HepG2 (cell line): ENCODE measurements around the gene ZNF880. TPM values are rescaled to one million over a fixed set of nuclear protein-coding genes. Genes with fewer than 3 reads are reported as not detected.

Experiments used
- ATF7-NPFF ChIP-seq: sonication (generic); formaldehyde crosslinking; IDR thresholded peaks from 2 replicates; pipeline ENCODE4 v1.8.1; 2023; ENCODE audit warnings: mild to moderate bottlenecking, low read depth, missing genetic modification reagents, moderate library complexity
- EED ChIP-seq: sonication (generic); formaldehyde crosslinking; IDR thresholded peaks from 2 replicates; pipeline ENCODE4 v1.5.0; 2020; ENCODE audit warnings: mild to moderate bottlenecking, missing genetic modification reagents
- ETV5 ChIP-seq: IDR thresholded peaks from 2 replicates; pipeline ENCODE4 v1.6.1; 2018; ENCODE audit warnings: missing biosample characterization, missing genetic modification reagents, inconsistent platforms, borderline replicate concordance
- IRF2 ChIP-seq: IDR thresholded peaks from 2 replicates; pipeline ENCODE4 v1.6.1; 2018; ENCODE audit warnings: missing genetic modification reagents, missing compliant biosample characterization
- KMT2B ChIP-seq: IDR thresholded peaks from 2 replicates; pipeline ENCODE4 v1.6.1; 2016; ENCODE audit warnings: missing genetic modification reagents, missing compliant biosample characterization
- REPIN1 ChIP-seq: sonication (generic); formaldehyde crosslinking; IDR thresholded peaks from 2 replicates; pipeline ENCODE4 v1.8.0; 2022; ENCODE audit warnings: missing genetic modification reagents, low read depth, mild to moderate bottlenecking, borderline replicate concordance
- TBL1XR1 ChIP-seq: fragments of 150-350 bp; IDR thresholded peaks from 2 replicates; pipeline ENCODE4 v1.6.1; 2014; ENCODE audit warnings: borderline replicate concordance, low read length; ENCODE audit not compliant: partially characterized antibody
- ZBTB20 ChIP-seq: sonication (generic); formaldehyde crosslinking; IDR thresholded peaks from 2 replicates; pipeline ENCODE4 v1.8.1; 2023; ENCODE audit warnings: missing genetic modification reagents, low read depth, mild to moderate bottlenecking, borderline replicate concordance
- ZKSCAN8 ChIP-seq: IDR thresholded peaks from 2 replicates; pipeline ENCODE4 v1.6.1; 2016; ENCODE audit warnings: borderline replicate concordance, missing genetic modification reagents, missing compliant biosample characterization
- ZNF143 ChIP-seq: sonication (generic); formaldehyde crosslinking; IDR thresholded peaks from 2 replicates; pipeline ENCODE4 v1.4.0; 2020; ENCODE audit warnings: missing genetic modification reagents
- ZNF263 ChIP-seq: sonication (generic); formaldehyde crosslinking; IDR thresholded peaks from 2 replicates; pipeline ENCODE4 v1.4.0; 2020; ENCODE audit warnings: missing genetic modification reagents
- polyA plus RNA-seq, 8 experiments: library from polyadenylated mRNA; depleted of rRNA in 3 of 8; stranded (reverse) in 7 of 8; unstranded in 1 of 8; fragments of >200 nt; fragmentation: Illumina TruSeq in 4 of 8; extraction: Trizol in 4 of 8; gene quantifications; 2 replicates each; pipeline versions ENCODE4 v1.2.1 to v1.2.3, GENCODE V29; 2011 to 2016; ENCODE audit warnings: low read depth in 4 of 8, missing spikeins in 1 of 8, mixed read lengths in 1 of 8; ENCODE audit not compliant: insufficient read depth in 1 of 8
- total RNA-seq, 5 experiments: library from RNA; depleted of rRNA; stranded (reverse); fragments of >200 nt; fragmentation: Illumina TruSeq; extraction: Trizol; gene quantifications; 2 replicates each; pipeline ENCODE4 v1.2.3, GENCODE V29; 2016; ENCODE audit warnings: low read depth in 1 of 5
- TF ChIP-seq, protein P1 (sequence below), 2 experiments: fragments of 450-650 bp in 1 of 2; sonication (generic) in 1 of 2; formaldehyde crosslinking in 1 of 2; IDR thresholded peaks; 2 replicates each; pipeline versions ENCODE4 v1.6.1 to v1.8.0; 2016 to 2022; ENCODE audit warnings: antibody characterized with exemption in 1 of 2, mild to moderate bottlenecking in 1 of 2, missing genetic modification reagents in 1 of 2
- TF ChIP-seq, protein P2 (sequence below): sonication (generic); formaldehyde crosslinking; IDR thresholded peaks from 2 replicates; pipeline ENCODE4 v1.4.0; 2020; ENCODE audit warnings: missing genetic modification reagents
- TF ChIP-seq, protein P3 (sequence below): sonication (generic); formaldehyde crosslinking; IDR thresholded peaks from 2 replicates; pipeline ENCODE4 v1.4.0; 2020; ENCODE audit warnings: mild to moderate bottlenecking, missing genetic modification reagents

ZNF880 gene
- total and polyA plus RNA-seq, 2 of the 13 experiments (the other 11 are each of a cell fraction or from before 2014, with no cell fraction given), result 0.03 to 0.18 TPM

DNA sequence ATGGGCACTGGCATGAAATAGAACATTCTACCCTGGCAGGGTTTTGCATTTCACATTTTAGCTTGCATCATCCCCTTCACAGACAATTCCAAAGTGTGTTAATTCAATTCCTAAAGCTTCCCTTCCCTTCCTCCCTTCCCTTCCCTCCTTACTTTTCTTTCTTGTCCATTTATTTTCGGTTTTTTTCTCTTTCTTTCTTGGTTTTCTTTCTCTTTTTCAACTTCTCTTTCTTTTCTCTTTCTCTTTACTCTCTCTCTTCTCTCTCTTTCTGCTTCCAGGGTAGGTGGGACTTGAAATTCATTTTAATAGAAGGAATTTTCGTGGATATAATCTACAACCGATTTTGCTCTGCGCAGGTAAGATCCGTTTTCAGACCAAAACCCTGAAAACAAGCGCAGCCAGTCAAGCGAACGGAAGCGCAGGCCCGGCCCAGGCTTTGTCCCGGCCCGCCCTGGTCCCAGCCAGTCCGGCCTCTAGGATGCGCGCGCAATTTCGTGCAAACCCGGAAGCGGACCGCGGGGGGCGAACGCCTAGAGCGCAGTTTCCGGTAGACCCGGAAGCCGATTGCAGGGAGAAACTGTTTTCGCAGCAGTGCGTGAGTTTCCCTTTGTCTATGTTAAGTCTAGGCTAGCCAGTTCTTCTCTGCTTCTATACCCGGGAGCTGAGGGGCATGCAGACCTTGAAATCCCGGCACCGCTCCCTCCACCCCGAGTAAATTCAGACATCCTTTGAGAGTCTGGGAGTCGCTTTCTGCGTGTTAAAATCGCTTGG, 27.8 kb downstream of the ZNF880 start, which contains the start of gene ZNF528 (continued):
- TF ChIP-seq, protein P1, sequence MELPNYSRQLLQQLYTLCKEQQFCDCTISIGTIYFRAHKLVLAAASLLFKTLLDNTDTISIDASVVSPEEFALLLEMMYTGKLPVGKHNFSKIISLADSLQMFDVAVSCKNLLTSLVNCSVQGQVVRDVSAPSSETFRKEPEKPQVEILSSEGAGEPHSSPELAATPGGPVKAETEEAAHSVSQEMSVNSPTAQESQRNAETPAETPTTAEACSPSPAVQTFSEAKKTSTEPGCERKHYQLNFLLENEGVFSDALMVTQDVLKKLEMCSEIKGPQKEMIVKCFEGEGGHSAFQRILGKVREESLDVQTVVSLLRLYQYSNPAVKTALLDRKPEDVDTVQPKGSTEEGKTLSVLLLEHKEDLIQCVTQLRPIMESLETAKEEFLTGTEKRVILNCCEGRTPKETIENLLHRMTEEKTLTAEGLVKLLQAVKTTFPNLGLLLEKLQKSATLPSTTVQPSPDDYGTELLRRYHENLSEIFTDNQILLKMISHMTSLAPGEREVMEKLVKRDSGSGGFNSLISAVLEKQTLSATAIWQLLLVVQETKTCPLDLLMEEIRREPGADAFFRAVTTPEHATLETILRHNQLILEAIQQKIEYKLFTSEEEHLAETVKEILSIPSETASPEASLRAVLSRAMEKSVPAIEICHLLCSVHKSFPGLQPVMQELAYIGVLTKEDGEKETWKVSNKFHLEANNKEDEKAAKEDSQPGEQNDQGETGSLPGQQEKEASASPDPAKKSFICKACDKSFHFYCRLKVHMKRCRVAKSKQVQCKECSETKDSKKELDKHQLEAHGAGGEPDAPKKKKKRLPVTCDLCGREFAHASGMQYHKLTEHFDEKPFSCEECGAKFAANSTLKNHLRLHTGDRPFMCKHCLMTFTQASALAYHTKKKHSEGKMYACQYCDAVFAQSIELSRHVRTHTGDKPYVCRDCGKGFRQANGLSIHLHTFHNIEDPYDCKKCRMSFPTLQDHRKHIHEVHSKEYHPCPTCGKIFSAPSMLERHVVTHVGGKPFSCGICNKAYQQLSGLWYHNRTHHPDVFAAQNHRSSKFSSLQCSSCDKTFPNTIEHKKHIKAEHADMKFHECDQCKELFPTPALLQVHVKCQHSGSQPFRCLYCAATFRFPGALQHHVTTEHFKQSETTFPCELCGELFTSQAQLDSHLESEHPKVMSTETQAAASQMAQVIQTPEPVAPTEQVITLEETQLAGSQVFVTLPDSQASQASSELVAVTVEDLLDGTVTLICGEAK (IDR thresholded peaks at IDR 0.05), result peak; percentile 54
- TF ChIP-seq, protein P1 (CRISPR knock-in tag; IDR thresholded peaks at IDR 0.05), result no peak; the same call in 1 of the 2 replicates
- TF ChIP-seq, protein P2, sequence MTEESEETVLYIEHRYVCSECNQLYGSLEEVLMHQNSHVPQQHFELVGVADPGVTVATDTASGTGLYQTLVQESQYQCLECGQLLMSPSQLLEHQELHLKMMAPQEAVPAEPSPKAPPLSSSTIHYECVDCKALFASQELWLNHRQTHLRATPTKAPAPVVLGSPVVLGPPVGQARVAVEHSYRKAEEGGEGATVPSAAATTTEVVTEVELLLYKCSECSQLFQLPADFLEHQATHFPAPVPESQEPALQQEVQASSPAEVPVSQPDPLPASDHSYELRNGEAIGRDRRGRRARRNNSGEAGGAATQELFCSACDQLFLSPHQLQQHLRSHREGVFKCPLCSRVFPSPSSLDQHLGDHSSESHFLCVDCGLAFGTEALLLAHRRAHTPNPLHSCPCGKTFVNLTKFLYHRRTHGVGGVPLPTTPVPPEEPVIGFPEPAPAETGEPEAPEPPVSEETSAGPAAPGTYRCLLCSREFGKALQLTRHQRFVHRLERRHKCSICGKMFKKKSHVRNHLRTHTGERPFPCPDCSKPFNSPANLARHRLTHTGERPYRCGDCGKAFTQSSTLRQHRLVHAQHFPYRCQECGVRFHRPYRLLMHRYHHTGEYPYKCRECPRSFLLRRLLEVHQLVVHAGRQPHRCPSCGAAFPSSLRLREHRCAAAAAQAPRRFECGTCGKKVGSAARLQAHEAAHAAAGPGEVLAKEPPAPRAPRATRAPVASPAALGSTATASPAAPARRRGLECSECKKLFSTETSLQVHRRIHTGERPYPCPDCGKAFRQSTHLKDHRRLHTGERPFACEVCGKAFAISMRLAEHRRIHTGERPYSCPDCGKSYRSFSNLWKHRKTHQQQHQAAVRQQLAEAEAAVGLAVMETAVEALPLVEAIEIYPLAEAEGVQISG (CRISPR knock-in tag), result peak; percentile 91
- TF ChIP-seq, protein P3, sequence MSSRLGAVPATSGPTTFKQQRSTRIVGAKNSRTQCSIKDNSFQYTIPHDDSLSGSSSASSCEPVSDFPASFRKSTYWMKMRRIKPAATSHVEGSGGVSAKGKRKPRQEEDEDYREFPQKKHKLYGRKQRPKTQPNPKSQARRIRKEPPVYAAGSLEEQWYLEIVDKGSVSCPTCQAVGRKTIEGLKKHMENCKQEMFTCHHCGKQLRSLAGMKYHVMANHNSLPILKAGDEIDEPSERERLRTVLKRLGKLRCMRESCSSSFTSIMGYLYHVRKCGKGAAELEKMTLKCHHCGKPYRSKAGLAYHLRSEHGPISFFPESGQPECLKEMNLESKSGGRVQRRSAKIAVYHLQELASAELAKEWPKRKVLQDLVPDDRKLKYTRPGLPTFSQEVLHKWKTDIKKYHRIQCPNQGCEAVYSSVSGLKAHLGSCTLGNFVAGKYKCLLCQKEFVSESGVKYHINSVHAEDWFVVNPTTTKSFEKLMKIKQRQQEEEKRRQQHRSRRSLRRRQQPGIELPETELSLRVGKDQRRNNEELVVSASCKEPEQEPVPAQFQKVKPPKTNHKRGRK, result peak; percentile 91
- TF ChIP-seq ZBTB20 (CRISPR knock-in tag) (no peak), EED (CRISPR knock-in tag) (0 out of 2 replicates have a peak, but pooled peaks have one; percentile 34), ZNF143 (CRISPR knock-in tag) (peak; percentile 58; the same call in 1 of the 2 replicates), IRF2 (peak; percentile 99), KMT2B (CRISPR knock-in tag) (peak; percentile 63), ZNF263 (CRISPR knock-in tag) (0 out of 2 replicates have a peak, but pooled peaks have one; percentile 16), TBL1XR1 (peak; percentile 91), ZKSCAN8 (peak; percentile 17; the same call in 1 of the 2 replicates), REPIN1 (CRISPR knock-in tag) (peak; percentile 49; the same call in 1 of the 2 replicates), ATF7-NPFF (CRISPR knock-in tag) (0 out of 2 replicates have a peak, but pooled peaks have one; percentile 46), ETV5 (CRISPR knock-in tag) (peak; percentile 67; the same call in 1 of the 2 replicates)
